Measurements from ENCODE around the gene PGAP1. TPM values are rescaled to one million over a fixed set of nuclear protein-coding genes. Genes with fewer than 3 reads are reported as not detected.

The PGAP1 gene
- total and polyA plus RNA-seq, 10 donors, result 0.38 to 10.1 (median 5.3) TPM

DNA sequence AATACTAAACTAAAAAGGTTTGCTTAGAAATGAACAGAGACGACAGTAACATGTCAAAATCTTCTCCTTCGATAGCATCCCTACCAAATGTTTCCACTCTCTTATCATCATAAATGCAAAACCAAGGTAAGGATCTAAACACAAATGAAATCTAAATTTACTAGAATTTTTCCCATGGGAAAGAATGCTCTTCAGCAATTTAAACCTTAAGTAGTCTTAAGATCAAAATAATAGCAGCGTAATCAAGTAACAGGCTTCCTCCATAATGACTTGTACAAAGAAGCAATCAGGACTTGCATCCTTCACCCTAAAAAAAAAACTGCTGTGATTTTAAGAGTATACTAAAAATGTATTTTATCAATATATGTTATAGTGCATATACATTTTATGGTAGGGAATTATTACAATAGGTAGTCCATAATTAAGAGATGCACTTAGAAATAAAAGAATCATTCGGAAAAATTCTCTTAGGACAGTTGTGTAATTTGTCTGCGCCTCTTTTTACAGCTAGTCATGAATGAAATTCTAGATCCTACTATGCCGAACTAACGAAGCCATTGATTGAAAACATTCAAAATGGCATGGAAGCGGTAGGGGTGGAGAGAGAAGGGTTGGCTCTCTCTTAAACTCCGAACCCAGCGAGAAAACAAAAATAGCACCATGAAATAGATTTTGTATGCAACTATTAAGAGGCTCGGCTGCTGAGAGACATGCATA, 1.3 kb downstream of the PGAP1 start:
- TF ChIP-seq, protein P1, sequence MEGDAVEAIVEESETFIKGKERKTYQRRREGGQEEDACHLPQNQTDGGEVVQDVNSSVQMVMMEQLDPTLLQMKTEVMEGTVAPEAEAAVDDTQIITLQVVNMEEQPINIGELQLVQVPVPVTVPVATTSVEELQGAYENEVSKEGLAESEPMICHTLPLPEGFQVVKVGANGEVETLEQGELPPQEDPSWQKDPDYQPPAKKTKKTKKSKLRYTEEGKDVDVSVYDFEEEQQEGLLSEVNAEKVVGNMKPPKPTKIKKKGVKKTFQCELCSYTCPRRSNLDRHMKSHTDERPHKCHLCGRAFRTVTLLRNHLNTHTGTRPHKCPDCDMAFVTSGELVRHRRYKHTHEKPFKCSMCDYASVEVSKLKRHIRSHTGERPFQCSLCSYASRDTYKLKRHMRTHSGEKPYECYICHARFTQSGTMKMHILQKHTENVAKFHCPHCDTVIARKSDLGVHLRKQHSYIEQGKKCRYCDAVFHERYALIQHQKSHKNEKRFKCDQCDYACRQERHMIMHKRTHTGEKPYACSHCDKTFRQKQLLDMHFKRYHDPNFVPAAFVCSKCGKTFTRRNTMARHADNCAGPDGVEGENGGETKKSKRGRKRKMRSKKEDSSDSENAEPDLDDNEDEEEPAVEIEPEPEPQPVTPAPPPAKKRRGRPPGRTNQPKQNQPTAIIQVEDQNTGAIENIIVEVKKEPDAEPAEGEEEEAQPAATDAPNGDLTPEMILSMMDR (IDR thresholded peaks at IDR 0.05 in 8 of 11, conservative IDR thresholded peaks at IDR 0.05 in 3 of 11), result no peak
- no peak for TF ChIP-seq POLR2A (IDR thresholded peaks at IDR 0.05)
- no peak for TF ChIP-seq POLR2AphosphoS5 (IDR thresholded peaks at IDR 0.05)
- intact Hi-C loops (cut with DNase I; ENCODE audit: low total_unique reads), result no loop called here

DNA sequence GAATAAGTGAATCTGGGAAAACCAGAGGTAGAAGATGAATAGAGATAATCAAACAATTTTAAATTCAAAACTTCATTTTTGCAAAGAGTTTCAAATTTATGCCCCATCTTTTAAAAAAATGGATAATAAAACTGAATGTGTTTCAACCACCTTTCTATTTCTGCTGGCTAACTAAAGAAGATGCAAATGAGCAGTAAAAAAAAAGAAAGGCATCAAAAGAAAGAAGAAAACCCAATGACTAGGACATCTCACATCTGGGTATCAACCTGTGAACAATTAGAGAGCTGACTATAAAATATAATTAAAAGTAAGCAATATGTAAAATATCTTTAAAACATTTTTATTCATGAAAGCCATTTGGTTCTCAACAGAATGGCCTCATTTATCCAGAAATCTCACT, 2.5 kb downstream of the PGAP1 start:
- no peak for DNase-seq
- intact Hi-C loops (cut with DNase I; ENCODE audit: low total_unique reads), result no loop called here
- H3K4me3 ChIP-seq, result no peak overlapping the region
- TF ChIP-seq POLR2AphosphoS5 (IDR thresholded peaks at IDR 0.05) (no peak), POLR2A (IDR thresholded peaks at IDR 0.05) (no peak)
- TF ChIP-seq, protein P1 (IDR thresholded peaks at IDR 0.05 in 8 of 11, conservative IDR thresholded peaks at IDR 0.05 in 3 of 11), result no peak
- peaks cover 0 to 8% (median 0%) of the 10 kb centered on the region in 7 donors for H3K27me3 ChIP-seq (replicated peaks in 1 of 7)
- peaks cover 0 to 28% (median 24%) of the 10 kb centered on the region in 6 donors for H3K4me1 ChIP-seq
- no peak overlapping the region for H3K27ac ChIP-seq
- H3K9me3 ChIP-seq, result no peaks in the 10 kb centered on the region
- no peaks in the 10 kb centered on the region for H3K36me3 ChIP-seq

More for the DNA sequence above, 1.3 kb downstream of the PGAP1 start:
- Histone ChIP-seq H3K27ac (peak overlapping the region in 3 of 8 donors; percentile 85 to 92 (median 91)), H3K4me1 (peaks cover 0 to 28% (median 24%) of the 10 kb centered on the region in 6 donors), H3K36me3 (no peaks in the 10 kb centered on the region), H3K4me3 (peak overlapping the region; percentile 73 to 93 (median 79)), H3K27me3 (replicated peaks in 1 of 7) (peaks cover 0 to 8% (median 0%) of the 10 kb centered on the region in 7 donors), H3K9me3 (no peaks in the 10 kb centered on the region)
- WGBS, 5 donors, result 31 to 35% (median 31%) methylated on average over 11 of the region's 11 CpGs
- no peak for DNase-seq

DNA sequence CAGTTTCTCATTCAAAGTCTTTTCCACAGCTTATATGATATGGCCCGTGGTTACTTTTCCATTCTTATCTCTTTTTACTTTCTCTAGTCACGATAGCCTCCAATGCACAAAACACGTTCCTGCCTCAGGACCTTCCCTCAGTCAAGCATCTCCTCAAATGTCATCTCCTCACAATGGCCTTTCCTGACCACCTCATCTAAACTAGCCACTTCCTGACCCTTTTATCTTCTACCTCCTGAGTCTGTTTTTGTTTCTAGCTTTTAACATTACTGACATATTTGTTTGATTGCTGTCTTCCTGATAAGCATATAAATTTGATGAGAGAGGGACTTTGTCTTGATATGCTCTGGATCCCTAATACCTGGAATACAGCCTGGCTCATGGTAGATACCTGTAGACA, 7.6 kb downstream of the PGAP1 start:
- H3K4me3 ChIP-seq, result no peak overlapping the region
- intact Hi-C loops (cut with DNase I; ENCODE audit: low total_unique reads), result no loop called here

DNA sequence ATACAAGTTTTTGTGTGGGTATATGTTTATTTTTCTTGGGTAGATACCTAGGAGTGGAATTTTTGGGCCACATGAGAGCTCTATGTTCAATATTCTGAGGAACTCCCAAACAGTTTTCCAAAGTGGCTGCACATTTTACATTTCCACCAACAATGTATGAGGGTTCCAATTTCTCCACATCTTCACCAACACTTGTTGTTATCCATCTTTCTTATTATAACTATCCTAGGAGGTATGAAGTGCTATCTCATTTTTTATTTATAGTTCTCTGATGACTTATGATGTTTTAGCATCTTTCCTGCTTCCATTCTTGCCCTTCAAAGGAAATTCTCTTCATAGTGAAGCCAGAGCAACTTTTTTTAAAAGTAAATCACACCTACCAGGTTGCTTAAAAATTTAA, 8.7 kb downstream of the PGAP1 start:
- H3K4me1 ChIP-seq, result peaks cover 0 to 12% (median 0%) of the 10 kb centered on the region in 6 donors
- no peak overlapping the region for H3K4me3 ChIP-seq
- no peak for DNase-seq
- H3K27me3 ChIP-seq (replicated peaks in 1 of 7), result no peaks in the 10 kb centered on the region
- peaks cover 0 to 9% (median 0%) of the 10 kb centered on the region in 8 donors for H3K9me3 ChIP-seq
- TF ChIP-seq POLR2AphosphoS5 (IDR thresholded peaks at IDR 0.05), result no peak
- no peak for TF ChIP-seq POLR2A (IDR thresholded peaks at IDR 0.05)
- TF ChIP-seq, protein P1 (IDR thresholded peaks at IDR 0.05 in 8 of 11, conservative IDR thresholded peaks at IDR 0.05 in 3 of 11), result no peak
- H3K36me3 ChIP-seq, result peaks cover 0 to 18% (median 1%) of the 10 kb centered on the region in 6 donors
- intact Hi-C loops (cut with DNase I; ENCODE audit: low total_unique reads), result no loop called here
- H3K27ac ChIP-seq, result no peak overlapping the region

More for the DNA sequence above, 7.6 kb downstream of the PGAP1 start:
- Histone ChIP-seq H3K27me3 (replicated peaks in 1 of 7) (no peaks in the 10 kb centered on the region), H3K27ac (no peak overlapping the region), H3K36me3 (peaks cover 0 to 12% (median 1%) of the 10 kb centered on the region in 6 donors), H3K4me1 (peaks cover 0 to 12% (median 0%) of the 10 kb centered on the region in 6 donors), H3K9me3 (peaks cover 0 to 9% (median 0%) of the 10 kb centered on the region in 8 donors)
- TF ChIP-seq POLR2AphosphoS5 (IDR thresholded peaks at IDR 0.05), result no peak
- TF ChIP-seq, protein P1 (IDR thresholded peaks at IDR 0.05 in 8 of 11, conservative IDR thresholded peaks at IDR 0.05 in 3 of 11), result no peak
- no peak for TF ChIP-seq POLR2A (IDR thresholded peaks at IDR 0.05)
- 87 to 93% (median 92%) methylated on average over 3 of the region's 3 CpGs for WGBS, 5 donors
- DNase-seq, result no peak
